ENCODE measurements around the gene IFITM2.

- TF ChIP-seq TAF1 (IDR thresholded peaks at IDR 0.05; ENCODE audit: borderline replicate concordance, low read depth, low read length) (no peak), GATA2 (CRISPR knock-in tag; IDR thresholded peaks at IDR 0.05) (no peak), CTCF (IDR thresholded peaks at IDR 0.05) (no peak)
These were observed 40.8 kb upstream of the IFITM2 start for GRCh38 chr11:266676-267439.
